ENCODE results near the gene SMC1A. TPM values are rescaled to one million over a fixed set of nuclear protein-coding genes. Genes with fewer than 3 reads are reported as not detected.

SMC1A gene
- total RNA-seq, 6 donors from 2014 or later, result 27.2 to 49.3 (median 42.5) TPM

DNA sequence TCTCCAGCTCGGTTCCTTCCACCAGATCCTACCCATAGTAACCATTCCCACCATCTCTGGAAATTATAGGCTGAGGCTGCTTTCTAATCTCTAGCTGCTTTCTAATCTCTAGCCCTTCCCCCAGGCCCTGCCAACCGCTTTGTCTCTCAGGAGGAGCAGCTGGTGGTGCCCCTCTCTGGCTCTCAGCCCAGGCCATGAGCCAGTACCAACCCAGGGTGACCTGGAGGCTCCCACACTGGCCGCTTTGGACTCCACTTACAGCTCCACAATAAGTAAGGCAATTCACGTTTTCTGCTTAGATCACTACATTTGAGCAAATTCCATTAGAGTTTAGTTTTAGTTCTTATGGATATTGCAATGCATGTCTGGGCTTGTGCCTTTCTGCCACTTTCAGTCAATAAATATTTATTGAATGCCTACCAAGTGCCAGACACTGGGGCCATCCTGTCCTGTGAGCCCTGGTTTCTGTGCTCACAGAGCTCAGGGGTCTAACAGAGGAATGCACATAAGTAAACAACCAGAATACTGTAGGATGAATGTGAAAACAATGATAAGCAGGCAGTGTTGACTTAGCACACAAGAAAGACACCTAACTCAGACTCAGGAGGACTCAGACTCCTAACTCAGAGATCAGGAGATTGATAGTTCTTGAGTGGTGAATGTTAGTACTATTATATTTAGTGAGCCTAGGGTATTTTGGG lies 38.9 kb downstream of the SMC1A start:
- 91% methylated on average over 4 of the region's 4 CpGs for WGBS, 2 donors
- H3K4me1 ChIP-seq, result no peaks in the 10 kb centered on the region
- H3K27me3 ChIP-seq, result no peaks in the 10 kb centered on the region
- DNase-seq (no peak), ATAC-seq (ENCODE audit: low FRiP score in 2 of 2) (no peak)
- H3K4me3 ChIP-seq, result no peak overlapping the region
- TF ChIP-seq POLR2AphosphoS5 (IDR thresholded peaks at IDR 0.05) (no peak), POLR2A (IDR thresholded peaks at IDR 0.05) (no peak), EP300 (IDR thresholded peaks at IDR 0.05) (no peak)
- TF ChIP-seq, protein P1, sequence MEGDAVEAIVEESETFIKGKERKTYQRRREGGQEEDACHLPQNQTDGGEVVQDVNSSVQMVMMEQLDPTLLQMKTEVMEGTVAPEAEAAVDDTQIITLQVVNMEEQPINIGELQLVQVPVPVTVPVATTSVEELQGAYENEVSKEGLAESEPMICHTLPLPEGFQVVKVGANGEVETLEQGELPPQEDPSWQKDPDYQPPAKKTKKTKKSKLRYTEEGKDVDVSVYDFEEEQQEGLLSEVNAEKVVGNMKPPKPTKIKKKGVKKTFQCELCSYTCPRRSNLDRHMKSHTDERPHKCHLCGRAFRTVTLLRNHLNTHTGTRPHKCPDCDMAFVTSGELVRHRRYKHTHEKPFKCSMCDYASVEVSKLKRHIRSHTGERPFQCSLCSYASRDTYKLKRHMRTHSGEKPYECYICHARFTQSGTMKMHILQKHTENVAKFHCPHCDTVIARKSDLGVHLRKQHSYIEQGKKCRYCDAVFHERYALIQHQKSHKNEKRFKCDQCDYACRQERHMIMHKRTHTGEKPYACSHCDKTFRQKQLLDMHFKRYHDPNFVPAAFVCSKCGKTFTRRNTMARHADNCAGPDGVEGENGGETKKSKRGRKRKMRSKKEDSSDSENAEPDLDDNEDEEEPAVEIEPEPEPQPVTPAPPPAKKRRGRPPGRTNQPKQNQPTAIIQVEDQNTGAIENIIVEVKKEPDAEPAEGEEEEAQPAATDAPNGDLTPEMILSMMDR (IDR thresholded peaks at IDR 0.05), result no peak
- H3K36me3 ChIP-seq, result peaks cover 0 to 74% (median 41%) of the 10 kb centered on the region in 4 donors
- no peaks in the 10 kb centered on the region for H3K9me3 ChIP-seq
- no peak overlapping the region for H3K27ac ChIP-seq

DNA sequence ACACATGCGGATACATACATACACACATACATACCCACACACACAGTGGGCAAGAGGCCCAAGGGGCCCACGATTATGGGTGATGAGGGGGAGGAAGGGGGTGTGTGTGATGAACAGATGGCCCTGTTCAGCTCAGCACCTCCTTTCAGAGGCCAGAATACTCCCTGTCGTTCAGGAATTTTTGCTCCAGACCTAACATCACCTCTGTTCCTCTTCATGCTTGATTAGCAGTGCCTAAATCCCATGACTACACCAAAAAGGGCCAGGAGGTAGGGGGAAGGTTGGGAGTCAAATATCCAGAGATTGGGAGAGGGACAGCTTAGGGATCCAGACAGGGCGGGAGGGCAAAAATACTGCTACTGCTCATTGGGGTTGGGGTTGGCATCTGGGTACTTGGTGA lies 42.7 kb downstream of the SMC1A start:
- DNase-seq (no peak), ATAC-seq (ENCODE audit: low FRiP score in 2 of 2) (no peak)
- H3K4me3 ChIP-seq, result no peak overlapping the region
- TF ChIP-seq POLR2AphosphoS5 (IDR thresholded peaks at IDR 0.05) (no peak), POLR2A (IDR thresholded peaks at IDR 0.05) (no peak), EP300 (IDR thresholded peaks at IDR 0.05) (no peak)
- TF ChIP-seq, protein P1 (IDR thresholded peaks at IDR 0.05), result no peak
- no peaks in the 10 kb centered on the region for H3K9me3 ChIP-seq
- no peaks in the 10 kb centered on the region for H3K27me3 ChIP-seq
- H3K36me3 ChIP-seq, result peaks cover 0 to 82% (median 47%) of the 10 kb centered on the region in 4 donors
- H3K27ac ChIP-seq, result no peak overlapping the region
- H3K4me1 ChIP-seq, result no peaks in the 10 kb centered on the region
- 78 to 81% methylated on average over 4 of the region's 4 CpGs for WGBS, 2 donors

- H3K36me3 ChIP-seq, result peaks cover 0 to 79% (median 45%) of the 10 kb centered on the region in 4 donors
- ATAC-seq (ENCODE audit: low FRiP score in 2 of 2), result no peak
- DNase-seq, result no peak
These were observed 43.3 kb downstream of the SMC1A start for GRCh38 chrX:53379008-53379710.

GRCh38 chrX:53377464-53377863 lies 45.0 kb downstream of the SMC1A start:
- WGBS, 2 donors, result 81 to 96% methylated on average over 2 of the region's 2 CpGs
- ATAC-seq (ENCODE audit: low FRiP score in 2 of 2), result no peak
- Histone ChIP-seq H3K4me1 (no peaks in the 10 kb centered on the region), H3K36me3 (peaks cover 0 to 62% (median 38%) of the 10 kb centered on the region in 4 donors), H3K27ac (no peak overlapping the region), H3K4me3 (no peak overlapping the region), H3K9me3 (no peaks in the 10 kb centered on the region), H3K27me3 (no peaks in the 10 kb centered on the region)
- TF ChIP-seq, protein P1 (IDR thresholded peaks at IDR 0.05), result no peak
- TF ChIP-seq POLR2AphosphoS5 (IDR thresholded peaks at IDR 0.05) (no peak), EP300 (IDR thresholded peaks at IDR 0.05) (no peak), POLR2A (IDR thresholded peaks at IDR 0.05) (no peak)
- no peak for DNase-seq

More at GRCh38 chrX:53379008-53379710, 43.3 kb downstream of the SMC1A start:
- H3K27me3 ChIP-seq, result no peaks in the 10 kb centered on the region
- TF ChIP-seq POLR2A (IDR thresholded peaks at IDR 0.05) (no peak), EP300 (IDR thresholded peaks at IDR 0.05) (no peak), POLR2AphosphoS5 (IDR thresholded peaks at IDR 0.05) (no peak)
- TF ChIP-seq, protein P1 (IDR thresholded peaks at IDR 0.05), result no peak
- H3K4me3 ChIP-seq, result no peak overlapping the region
- no peak overlapping the region for H3K27ac ChIP-seq
- H3K4me1 ChIP-seq, result no peaks in the 10 kb centered on the region
- no peaks in the 10 kb centered on the region for H3K9me3 ChIP-seq
- 94 to 100% methylated on average over 1 to 3 of the region's 3 CpGs for WGBS, 2 donors
